ENCODE measurements around the gene HOXA1.

DNA sequence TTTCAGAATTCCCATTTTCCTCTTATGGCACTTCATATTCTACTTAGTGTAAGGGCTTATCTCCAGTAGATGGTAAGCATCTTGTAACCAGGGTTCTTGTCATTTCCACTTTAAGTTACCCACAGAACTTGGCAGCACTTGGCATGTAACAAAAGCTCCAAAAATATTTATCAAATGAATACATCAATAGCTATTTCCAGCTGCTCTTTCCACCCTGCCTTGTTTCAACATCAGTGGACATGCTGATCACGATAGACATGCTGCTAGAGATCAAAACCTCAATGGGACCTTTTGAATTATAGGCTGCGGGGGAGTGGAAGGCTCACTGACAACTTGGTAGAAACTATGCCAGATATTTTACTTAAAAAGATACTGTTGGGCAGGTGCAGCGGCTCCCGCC is 32.9 kb downstream of the HOXA1 start:
- TF ChIP-seq, protein P1, sequence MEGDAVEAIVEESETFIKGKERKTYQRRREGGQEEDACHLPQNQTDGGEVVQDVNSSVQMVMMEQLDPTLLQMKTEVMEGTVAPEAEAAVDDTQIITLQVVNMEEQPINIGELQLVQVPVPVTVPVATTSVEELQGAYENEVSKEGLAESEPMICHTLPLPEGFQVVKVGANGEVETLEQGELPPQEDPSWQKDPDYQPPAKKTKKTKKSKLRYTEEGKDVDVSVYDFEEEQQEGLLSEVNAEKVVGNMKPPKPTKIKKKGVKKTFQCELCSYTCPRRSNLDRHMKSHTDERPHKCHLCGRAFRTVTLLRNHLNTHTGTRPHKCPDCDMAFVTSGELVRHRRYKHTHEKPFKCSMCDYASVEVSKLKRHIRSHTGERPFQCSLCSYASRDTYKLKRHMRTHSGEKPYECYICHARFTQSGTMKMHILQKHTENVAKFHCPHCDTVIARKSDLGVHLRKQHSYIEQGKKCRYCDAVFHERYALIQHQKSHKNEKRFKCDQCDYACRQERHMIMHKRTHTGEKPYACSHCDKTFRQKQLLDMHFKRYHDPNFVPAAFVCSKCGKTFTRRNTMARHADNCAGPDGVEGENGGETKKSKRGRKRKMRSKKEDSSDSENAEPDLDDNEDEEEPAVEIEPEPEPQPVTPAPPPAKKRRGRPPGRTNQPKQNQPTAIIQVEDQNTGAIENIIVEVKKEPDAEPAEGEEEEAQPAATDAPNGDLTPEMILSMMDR (conservative IDR thresholded peaks at IDR 0.05 in 1 of 2, IDR thresholded peaks at IDR 0.05 in 1 of 2; ENCODE audit: extremely low read depth in 1 of 2, insufficient read depth in 1 of 2, low read depth in 1 of 2, low read length in 2 of 2) = no peak
- no peak for TF ChIP-seq EZH2 (IDR thresholded peaks at IDR 0.05; ENCODE audit: borderline replicate concordance, low read length)

All from mammary epithelial cell (primary cell).